Stimulated activated CD8-positive, alpha-beta memory T cell treated with anti-CD3 and anti-CD28 coated beads, Interleukin-4, amount 100 ng/mL, for 4 hours (primary cell): ENCODE data around the gene SMOC1.

Source experiments
- DNase-seq, 2 donors: peaks; one replicate each; pipeline ENCODE4 v3.0.0-alpha.2; 2020; ENCODE audit warnings: low read depth in 2 of 2, low spot score in 1 of 2

SMOC1 gene

GRCh38 chr14:69980457-69981425 lies 101.5 kb downstream of the SMOC1 start:
- no peak for DNase-seq

- DNase-seq, result no peak
These were observed 103.1 kb downstream of the SMOC1 start for GRCh38 chr14:69982220-69982839.

- no peak for DNase-seq
These were observed 103.7 kb downstream of the SMOC1 start for GRCh38 chr14:69982886-69983285.

GRCh38 chr14:69983317-69983716 lies 104.1 kb downstream of the SMOC1 start:
- DNase-seq, result no peak

- no peak for DNase-seq
These were observed 106.2 kb downstream of the SMOC1 start for GRCh38 chr14:69985463-69985862.

GRCh38 chr14:69986336-69986735 lies 107.1 kb downstream of the SMOC1 start:
- no peak for DNase-seq

- DNase-seq, result no peak
These were observed 108.3 kb downstream of the SMOC1 start for GRCh38 chr14:69987406-69988121.

GRCh38 chr14:69988979-69989378 lies 109.8 kb downstream of the SMOC1 start:
- DNase-seq, result no peak

GRCh38 chr14:69989622-69990021 lies 110.4 kb downstream of the SMOC1 start:
- DNase-seq, result no peak

- DNase-seq, result no peak
These were observed 111.1 kb downstream of the SMOC1 start for GRCh38 chr14:69990323-69990722.

GRCh38 chr14:69991422-69991821 lies 112.2 kb downstream of the SMOC1 start:
- no peak for DNase-seq

GRCh38 chr14:69992564-69992963 lies 113.3 kb downstream of the SMOC1 start:
- no peak for DNase-seq

GRCh38 chr14:69993326-69993725 lies 114.1 kb downstream of the SMOC1 start:
- DNase-seq, result no peak

- DNase-seq, result no peak
These were observed 114.8 kb downstream of the SMOC1 start for GRCh38 chr14:69994002-69994401.

GRCh38 chr14:69996216-69996615 lies 117.0 kb downstream of the SMOC1 start:
- DNase-seq, result no peak

- no peak for DNase-seq
These were observed 118.6 kb downstream of the SMOC1 start for GRCh38 chr14:69997849-69998248.

GRCh38 chr14:69999261-69999674 lies 120.1 kb downstream of the SMOC1 start:
- DNase-seq, result no peak

- no peak for DNase-seq
These were observed 121.4 kb downstream of the SMOC1 start for GRCh38 chr14:70000601-70001000.

- DNase-seq, result no peak
These were observed 123.6 kb downstream of the SMOC1 start for GRCh38 chr14:70002589-70003346.

GRCh38 chr14:70004791-70005190 lies 125.6 kb downstream of the SMOC1 start:
- no peak for DNase-seq

- DNase-seq, result no peak
These were observed 126.1 kb downstream of the SMOC1 start for GRCh38 chr14:70005281-70005805.
